ENCODE results near the gene TMEM82.

- no peak for TF ChIP-seq ZNF274 (IDR thresholded peaks at IDR 0.05; ENCODE audit: low read depth, low read length)
- no peak for TF ChIP-seq SUZ12 (IDR thresholded peaks at IDR 0.05; ENCODE audit: extremely low read depth, insufficient read depth, insufficient read length)
Measured at GRCh38 chr1:15714406-15715136, 27.7 kb upstream of the TMEM82 start.

All from NT2/D1 (cell line).